ENCODE results near the gene FGD5. TPM values are rescaled to one million over a fixed set of nuclear protein-coding genes. Genes with fewer than 3 reads are reported as not detected.
A peak's percentile ranks its signal among the peaks of the same experiment; 100 is the strongest.

Gene FGD5
- total RNA-seq, 1 experiment from 2014 or later: 0.05 TPM

GRCh38 chr3:14926592-14926991 is 107.8 kb downstream of the FGD5 start:
- DNase-seq (ENCODE audit: low read depth): no peak

GRCh38 chr3:14927308-14927707 is 108.5 kb downstream of the FGD5 start:
- DNase-seq (ENCODE audit: low read depth): no peak

GRCh38 chr3:14929310-14930074 is 110.7 kb downstream of the FGD5 start:
- no peak for DNase-seq (ENCODE audit: low read depth)

DNA sequence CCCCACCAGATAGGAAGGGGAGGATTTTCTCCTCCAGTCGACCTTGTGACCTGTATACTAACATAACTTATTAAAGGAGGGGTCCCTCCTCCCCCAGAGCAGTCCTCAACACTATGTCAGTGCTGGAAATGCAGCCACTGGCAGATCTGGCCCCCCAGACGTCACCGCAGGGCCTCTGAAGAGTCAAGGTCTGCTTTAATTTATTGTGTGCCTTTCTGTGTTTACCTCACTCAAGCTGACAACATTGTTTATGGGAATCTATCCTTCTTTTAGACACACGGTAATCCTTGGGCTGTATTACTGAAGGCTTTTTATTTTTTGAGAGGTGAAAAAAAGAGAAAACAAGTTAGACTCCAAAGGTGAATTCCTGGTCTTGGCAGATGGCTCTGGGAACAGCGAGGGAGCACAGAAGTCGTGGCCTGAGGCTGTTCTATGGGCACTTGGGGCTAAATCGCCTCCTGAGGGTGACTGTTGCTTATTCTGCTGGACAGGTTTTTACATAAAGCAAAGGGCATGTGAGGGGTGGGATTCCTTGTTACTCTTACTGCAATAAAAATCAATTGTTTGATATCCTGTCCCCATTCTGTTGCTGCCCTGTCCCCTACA is 115.2 kb downstream of the FGD5 start:
- DNase-seq (ENCODE audit: low read depth): no peak

- no peak for DNase-seq (ENCODE audit: low read depth)
Measured at GRCh38 chr3:14935592-14936345, 117.0 kb downstream of the FGD5 start.

GRCh38 chr3:14938954-14939353 is 120.2 kb downstream of the FGD5 start:
- DNase-seq (ENCODE audit: low read depth): no peak

- DNase-seq (ENCODE audit: low read depth): no peak
Measured at GRCh38 chr3:14941871-14942270, 123.1 kb downstream of the FGD5 start.

DNA sequence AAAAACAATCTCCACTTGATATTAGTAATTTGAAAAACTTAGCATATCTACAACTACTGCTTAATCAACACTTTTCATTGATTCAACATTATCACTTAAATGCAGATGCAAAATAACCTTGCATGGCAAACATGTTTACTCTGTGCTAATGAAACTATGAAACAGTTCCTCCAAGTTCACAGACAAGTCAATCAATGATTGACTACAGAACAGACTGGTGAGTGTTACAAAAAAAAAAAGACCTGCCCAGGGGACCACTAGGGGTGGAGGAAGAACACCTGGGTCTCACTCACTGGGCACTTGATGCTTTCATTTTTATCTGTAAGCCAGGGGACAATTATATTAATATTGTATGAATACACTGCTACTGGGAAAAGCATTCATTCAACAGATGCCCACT is 124.3 kb downstream of the FGD5 start:
- no peak for DNase-seq (ENCODE audit: low read depth)

DNA sequence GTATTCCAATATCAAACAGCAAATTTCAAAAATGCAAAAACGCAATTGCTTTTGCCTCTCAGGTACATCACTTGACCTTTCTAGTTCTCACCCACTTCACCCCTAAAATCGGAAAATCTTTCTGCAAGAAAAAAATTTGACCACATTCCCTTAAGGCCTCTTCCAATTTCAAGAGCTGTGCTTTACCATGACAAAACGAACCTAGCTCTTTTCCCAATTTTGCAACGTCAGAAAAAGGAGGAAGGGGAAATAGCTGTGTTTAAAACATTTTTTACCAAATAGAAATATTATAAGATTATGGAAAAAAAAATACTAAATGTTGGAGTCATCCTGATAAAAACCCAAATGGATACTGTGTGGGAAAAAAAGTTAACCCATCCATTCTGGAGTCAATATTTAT is 127.5 kb downstream of the FGD5 start:
- no peak for DNase-seq (ENCODE audit: low read depth)

DNA sequence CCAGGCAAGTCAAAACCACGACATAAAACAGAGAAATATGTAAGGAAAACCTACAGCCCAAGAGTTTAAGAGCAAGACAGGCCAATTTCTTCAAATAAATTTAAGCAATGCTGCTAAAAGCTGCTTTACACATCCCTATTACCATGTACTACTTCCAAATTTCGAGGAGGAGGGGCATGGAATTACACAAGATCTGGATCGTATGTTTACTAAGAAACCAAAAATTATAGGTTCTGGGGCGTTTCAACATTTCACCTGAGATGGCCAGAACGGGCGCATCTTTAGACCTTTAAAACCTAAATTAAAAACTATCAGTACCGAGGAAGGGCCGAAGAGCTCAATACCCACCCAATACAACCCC is 128.0 kb downstream of the FGD5 start:
- no peak for DNase-seq (ENCODE audit: low read depth)

DNA sequence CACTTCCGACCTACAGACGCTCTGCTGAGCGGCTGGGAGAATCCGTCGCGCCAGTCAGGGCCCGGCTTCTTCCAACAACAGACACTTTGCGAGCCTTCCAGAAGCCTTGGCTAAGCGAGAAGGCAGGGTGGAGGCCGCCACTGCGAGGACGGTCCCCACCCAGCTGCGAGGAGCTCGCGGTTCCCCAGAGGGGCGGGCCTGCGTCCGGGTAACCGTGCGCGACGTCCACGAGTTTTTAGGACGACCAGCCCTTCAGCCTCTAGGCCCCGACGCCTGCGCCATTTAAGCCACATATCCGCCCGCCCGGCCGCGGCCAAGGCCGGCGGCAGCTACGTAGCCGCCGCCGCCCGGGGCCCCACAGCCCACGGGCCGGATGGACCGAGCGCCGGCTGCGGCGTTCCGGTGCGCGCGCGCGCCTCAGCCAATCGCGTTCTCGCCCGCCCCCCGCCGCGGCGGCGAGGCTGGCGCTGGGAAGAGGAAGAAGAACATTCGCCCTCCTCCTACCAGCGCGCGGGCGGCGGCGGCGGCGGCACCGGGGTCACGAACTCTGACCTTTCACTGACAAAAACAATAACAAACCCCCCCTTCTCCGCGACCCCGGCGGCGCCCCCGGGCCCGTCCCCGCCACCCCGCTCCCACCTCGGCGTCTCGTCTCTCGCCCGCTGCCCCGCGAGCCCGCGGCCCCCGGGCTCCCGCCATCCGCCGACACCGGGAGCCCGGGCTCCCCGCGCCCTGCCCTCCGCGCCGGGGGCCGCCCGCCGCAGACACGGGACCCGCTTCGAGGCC is 128.5 kb downstream of the FGD5 start, which contains the start of gene NR2C2:
Gene NR2C2 (plus strand): TSS at position 484 of the 786 bp plus-strand sequence. CDS start 56,332 bp downstream, outside the sequence.
- DNase-seq (ENCODE audit: low read depth): peak; percentile 71

GRCh38 chr3:14947886-14948608 is 129.3 kb downstream of the FGD5 start:
- DNase-seq (ENCODE audit: low read depth): peak; percentile 86

DNA sequence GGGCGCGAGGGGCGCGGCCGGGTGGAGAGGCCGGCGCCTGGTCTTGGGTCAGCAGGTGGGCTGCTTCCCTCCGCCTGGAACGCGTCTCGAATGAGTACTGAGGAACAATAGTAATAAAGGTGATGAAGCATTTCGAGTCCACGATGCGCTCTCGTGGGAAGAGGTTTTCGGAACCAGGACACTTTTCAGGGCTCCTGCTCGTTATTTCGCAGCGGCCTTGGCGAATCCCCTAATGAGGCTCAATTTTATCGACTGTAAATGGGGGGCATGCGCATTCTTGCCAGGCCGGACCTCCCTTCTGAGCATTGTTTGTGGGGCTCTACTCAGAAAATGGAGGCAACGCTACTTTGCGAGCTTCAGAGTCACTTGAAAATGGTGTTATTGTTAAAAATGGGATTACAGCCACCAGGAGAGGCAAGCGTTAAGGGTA is 129.9 kb downstream of the FGD5 start:
- no peak for DNase-seq (ENCODE audit: low read depth)

- no peak for DNase-seq (ENCODE audit: low read depth)
Measured at GRCh38 chr3:14949126-14949525, 130.4 kb downstream of the FGD5 start.

DNA sequence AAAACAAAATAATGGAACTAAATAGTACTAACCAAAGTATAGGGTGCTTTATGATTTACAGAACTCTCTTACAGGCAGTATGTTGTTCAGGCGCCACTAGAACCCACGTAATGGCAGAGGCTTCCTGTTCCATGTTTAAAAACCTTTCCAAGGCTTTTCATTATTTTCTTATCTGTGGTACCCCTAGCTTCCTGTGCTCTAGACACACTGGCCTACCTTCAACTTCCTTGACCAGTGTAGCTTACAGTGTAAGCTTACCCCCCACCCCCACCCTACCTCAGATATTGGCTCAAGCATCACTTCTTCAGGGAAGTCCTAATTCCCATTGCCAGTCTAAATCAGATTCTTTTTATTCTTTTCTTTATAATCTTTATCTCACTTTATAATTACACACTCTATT is 131.5 kb downstream of the FGD5 start:
- DNase-seq (ENCODE audit: low read depth): no peak

GRCh38 chr3:14957153-14957552 is 138.4 kb downstream of the FGD5 start:
- no peak for DNase-seq (ENCODE audit: low read depth)

GRCh38 chr3:14957925-14958324 is 139.2 kb downstream of the FGD5 start:
- no peak for DNase-seq (ENCODE audit: low read depth)

- DNase-seq (ENCODE audit: low read depth): no peak
Measured at GRCh38 chr3:14959359-14959943, 140.7 kb downstream of the FGD5 start.

- DNase-seq (ENCODE audit: low read depth): peak; percentile 60
Measured at GRCh38 chr3:14962762-14963161, 144.0 kb downstream of the FGD5 start.

DNA sequence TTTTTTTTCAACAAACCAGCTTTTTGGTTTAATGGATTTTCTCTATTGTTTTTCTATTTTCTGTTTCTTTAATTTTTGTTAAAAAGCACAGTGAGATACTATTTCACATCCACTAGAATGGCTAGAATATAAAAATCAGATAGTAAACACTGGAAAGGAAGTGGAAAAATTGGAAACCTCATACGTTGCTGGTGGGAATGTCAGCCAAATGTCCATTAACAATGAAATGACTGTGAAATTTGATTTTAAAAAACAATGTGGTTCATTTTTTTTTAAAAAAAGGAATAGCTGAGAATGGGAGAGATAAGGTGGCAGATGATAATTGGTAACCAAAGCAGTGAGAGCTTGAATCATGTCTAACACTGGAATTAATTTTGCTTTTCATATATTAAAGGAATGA is 148.5 kb downstream of the FGD5 start:
- no peak for DNase-seq (ENCODE audit: low read depth)

DNA sequence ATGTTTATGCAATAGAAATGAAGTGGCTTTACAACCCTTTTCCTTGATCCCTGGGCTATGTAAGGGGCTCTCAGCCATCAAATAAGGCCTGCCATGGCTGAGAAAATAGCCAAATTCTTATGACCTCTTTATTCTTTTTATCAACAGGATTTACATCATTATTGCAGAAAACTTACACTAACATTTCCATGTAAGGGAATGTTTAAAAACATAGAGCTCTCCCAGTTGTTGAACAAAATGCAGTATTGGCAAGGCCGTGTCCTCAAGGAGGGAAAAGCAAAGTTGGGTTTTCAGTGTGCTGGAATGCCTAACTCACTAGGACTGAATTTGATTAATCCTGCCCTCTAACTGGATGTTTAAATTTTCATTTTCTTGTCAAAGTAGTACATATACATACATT is 150.9 kb downstream of the FGD5 start:
- DNase-seq (ENCODE audit: low read depth): no peak
